OCI-LY1 (cell line): ENCODE results near the gene ERAP2.

Source experiments
- EZH2 ChIP-seq: fragments of 200-600 bp; sonication (generic), shearing (Covaris generic); IDR thresholded peaks from 2 replicates; pipeline ENCODE4 v1.8.0; 2017; ENCODE audit warnings: borderline replicate concordance, mixed run types, mild to moderate bottlenecking, antibody characterized with exemption, low read length, moderate library complexity, mixed read lengths
- TF ChIP-seq, protein P1 (sequence below): fragments of 200-600 bp; sonication (generic), shearing (Covaris generic); IDR thresholded peaks from 2 replicates; pipeline ENCODE4 v1.5.1; 2017; ENCODE audit warnings: mild to moderate bottlenecking, antibody characterized with exemption, low read length, moderate library complexity, mixed read lengths

- TF ChIP-seq EZH2: no peak
- TF ChIP-seq, protein P1, sequence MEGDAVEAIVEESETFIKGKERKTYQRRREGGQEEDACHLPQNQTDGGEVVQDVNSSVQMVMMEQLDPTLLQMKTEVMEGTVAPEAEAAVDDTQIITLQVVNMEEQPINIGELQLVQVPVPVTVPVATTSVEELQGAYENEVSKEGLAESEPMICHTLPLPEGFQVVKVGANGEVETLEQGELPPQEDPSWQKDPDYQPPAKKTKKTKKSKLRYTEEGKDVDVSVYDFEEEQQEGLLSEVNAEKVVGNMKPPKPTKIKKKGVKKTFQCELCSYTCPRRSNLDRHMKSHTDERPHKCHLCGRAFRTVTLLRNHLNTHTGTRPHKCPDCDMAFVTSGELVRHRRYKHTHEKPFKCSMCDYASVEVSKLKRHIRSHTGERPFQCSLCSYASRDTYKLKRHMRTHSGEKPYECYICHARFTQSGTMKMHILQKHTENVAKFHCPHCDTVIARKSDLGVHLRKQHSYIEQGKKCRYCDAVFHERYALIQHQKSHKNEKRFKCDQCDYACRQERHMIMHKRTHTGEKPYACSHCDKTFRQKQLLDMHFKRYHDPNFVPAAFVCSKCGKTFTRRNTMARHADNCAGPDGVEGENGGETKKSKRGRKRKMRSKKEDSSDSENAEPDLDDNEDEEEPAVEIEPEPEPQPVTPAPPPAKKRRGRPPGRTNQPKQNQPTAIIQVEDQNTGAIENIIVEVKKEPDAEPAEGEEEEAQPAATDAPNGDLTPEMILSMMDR: no peak
Observed at GRCh38 chr5:96942078-96942477, 65.8 kb downstream of the ERAP2 start.
